ENCODE data around the gene ANK2. TPM values are rescaled to one million over a fixed set of nuclear protein-coding genes. Genes with fewer than 3 reads are reported as not detected.

The ANK2 gene
- total and polyA plus RNA-seq, 2 donors from 2014 or later: 21.1 to 125 TPM

DNA sequence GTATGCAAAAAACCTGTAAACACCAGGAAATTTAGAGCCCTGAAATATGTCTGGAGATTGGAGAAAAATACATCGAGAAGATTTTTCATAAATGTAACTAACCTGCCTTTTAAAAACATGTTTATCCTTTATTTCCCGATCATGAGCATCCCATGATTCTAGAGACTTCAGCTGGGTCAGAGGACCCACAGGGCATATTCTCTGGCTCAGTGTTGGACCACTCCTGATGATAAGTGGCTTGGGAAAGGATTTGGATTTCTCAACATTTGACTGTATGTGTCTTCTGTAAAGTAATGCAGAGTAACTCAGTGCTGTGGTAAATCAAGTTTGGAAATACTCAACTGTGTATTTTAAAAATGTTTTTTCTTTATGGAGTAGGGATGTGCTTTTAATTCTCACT, 40.0 kb upstream of the ANK2 start:
- H3K9me3 ChIP-seq (ENCODE audit: control insufficient read depth in 2 of 3, insufficient read depth in 1 of 3, low read length in 3 of 3): no peaks in the 10 kb centered on the region
- no peaks in the 10 kb centered on the region for H3K4me1 ChIP-seq (ENCODE audit: control insufficient read depth in 2 of 3, insufficient read depth in 2 of 3, low read depth in 1 of 3, low read length in 3 of 3)
- FAIRE-seq: no peak
- H3K36me3 ChIP-seq (ENCODE audit: control insufficient read depth in 2 of 3, insufficient read depth in 3 of 3, low read length in 3 of 3): no peaks in the 10 kb centered on the region
- no peaks in the 10 kb centered on the region for H3K27me3 ChIP-seq (ENCODE audit: control insufficient read depth, insufficient read depth, low read length)
- no peak for DNase-seq
- intact Hi-C loops (cut with DNase I): no loop called here
- H3K27ac ChIP-seq (ENCODE audit: low read depth in 2 of 2, low read length in 2 of 2): no peak overlapping the region
- TF ChIP-seq CTCF (IDR thresholded peaks at IDR 0.05; ENCODE audit: borderline replicate concordance, extremely low read depth, insufficient read depth): no peak
- H3K4me3 ChIP-seq (ENCODE audit: low read length in 3 of 3): no peak overlapping the region
- H3K9ac ChIP-seq (ENCODE audit: low read length in 3 of 3): no peak overlapping the region

GRCh38 chr4:113012122-113012725, 37.2 kb upstream of the ANK2 start:
- no peak for FAIRE-seq

DNA sequence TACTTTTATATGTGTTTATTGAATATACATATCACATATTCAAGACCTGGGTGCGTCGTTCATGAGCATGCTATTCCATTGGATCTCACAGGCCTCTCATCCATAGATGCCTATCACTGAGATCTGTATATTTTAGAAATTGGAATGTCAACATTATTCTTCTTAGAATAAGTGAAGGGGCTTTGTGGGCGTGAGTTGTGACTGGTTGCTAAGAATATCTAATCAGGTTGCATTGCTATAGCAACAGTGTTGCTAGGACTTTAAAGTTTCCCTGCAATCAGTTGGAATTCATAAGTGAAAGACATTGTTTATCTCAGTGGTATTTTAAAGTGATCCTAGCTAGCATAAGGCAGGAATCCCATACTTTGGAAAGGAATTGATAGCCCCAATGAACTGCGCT, 36.7 kb upstream of the ANK2 start:
- no peak for TF ChIP-seq CTCF (IDR thresholded peaks at IDR 0.05; ENCODE audit: borderline replicate concordance, extremely low read depth, insufficient read depth)
- no peak overlapping the region for H3K9ac ChIP-seq (ENCODE audit: low read length in 3 of 3)
- no peaks in the 10 kb centered on the region for H3K4me1 ChIP-seq (ENCODE audit: control insufficient read depth in 2 of 3, insufficient read depth in 2 of 3, low read depth in 1 of 3, low read length in 3 of 3)
- no peak overlapping the region for H3K27ac ChIP-seq (ENCODE audit: low read depth in 2 of 2, low read length in 2 of 2)
- H3K9me3 ChIP-seq (ENCODE audit: control insufficient read depth in 2 of 3, insufficient read depth in 1 of 3, low read length in 3 of 3): no peaks in the 10 kb centered on the region
- intact Hi-C loops (cut with DNase I): no loop called here
- FAIRE-seq (no peak), DNase-seq (peak in 2 of 5 donors; percentile 6 to 38)
- no peaks in the 10 kb centered on the region for H3K27me3 ChIP-seq (ENCODE audit: control insufficient read depth, insufficient read depth, low read length)
- no peaks in the 10 kb centered on the region for H3K36me3 ChIP-seq (ENCODE audit: control insufficient read depth in 2 of 3, insufficient read depth in 3 of 3, low read length in 3 of 3)
- no peak overlapping the region for H3K4me3 ChIP-seq (ENCODE audit: low read length in 3 of 3)

More at GRCh38 chr4:113012122-113012725, 37.2 kb upstream of the ANK2 start:
- Histone ChIP-seq H3K27me3 (ENCODE audit: control insufficient read depth, insufficient read depth, low read length) (no peaks in the 10 kb centered on the region), H3K36me3 (ENCODE audit: control insufficient read depth in 2 of 3, insufficient read depth in 3 of 3, low read length in 3 of 3) (no peaks in the 10 kb centered on the region), H3K4me3 (ENCODE audit: low read length in 3 of 3) (no peak overlapping the region), H3K9me3 (ENCODE audit: control insufficient read depth in 2 of 3, insufficient read depth in 1 of 3, low read length in 3 of 3) (no peaks in the 10 kb centered on the region), H3K27ac (ENCODE audit: low read depth in 2 of 2, low read length in 2 of 2) (no peak overlapping the region), H3K4me1 (ENCODE audit: control insufficient read depth in 2 of 3, insufficient read depth in 2 of 3, low read depth in 1 of 3, low read length in 3 of 3) (no peaks in the 10 kb centered on the region), H3K9ac (ENCODE audit: low read length in 3 of 3) (no peak overlapping the region)
- no peak for DNase-seq
- intact Hi-C loops (cut with DNase I): no loop called here
- no peak for TF ChIP-seq CTCF (IDR thresholded peaks at IDR 0.05; ENCODE audit: borderline replicate concordance, extremely low read depth, insufficient read depth)

DNA sequence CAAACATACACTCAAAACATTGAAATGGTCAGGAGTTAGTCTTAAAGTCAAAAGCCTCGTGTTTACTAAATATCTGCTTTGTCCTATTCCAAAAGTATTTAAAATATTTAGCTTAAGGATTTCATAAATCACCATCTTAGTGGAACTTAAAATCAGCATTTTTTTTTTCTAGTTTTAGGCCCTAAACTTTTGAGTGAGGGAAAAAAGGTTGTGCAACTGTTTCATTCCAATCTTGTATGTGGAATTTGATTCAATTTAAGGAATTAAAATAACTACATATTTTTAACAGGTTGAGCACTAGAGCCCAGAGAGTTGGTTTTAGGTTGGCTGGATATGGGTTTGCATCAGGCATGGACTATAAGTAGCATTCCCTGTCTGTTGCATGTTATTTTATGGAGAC, 35.7 kb upstream of the ANK2 start:
- no peak for FAIRE-seq
- Histone ChIP-seq H3K4me1 (ENCODE audit: control insufficient read depth in 2 of 3, insufficient read depth in 2 of 3, low read depth in 1 of 3, low read length in 3 of 3) (no peaks in the 10 kb centered on the region), H3K27ac (ENCODE audit: low read depth in 2 of 2, low read length in 2 of 2) (no peak overlapping the region), H3K9ac (ENCODE audit: low read length in 3 of 3) (no peak overlapping the region), H3K4me3 (ENCODE audit: low read length in 3 of 3) (no peak overlapping the region), H3K36me3 (ENCODE audit: control insufficient read depth in 2 of 3, insufficient read depth in 3 of 3, low read length in 3 of 3) (no peaks in the 10 kb centered on the region), H3K9me3 (ENCODE audit: control insufficient read depth in 2 of 3, insufficient read depth in 1 of 3, low read length in 3 of 3) (no peaks in the 10 kb centered on the region), H3K27me3 (ENCODE audit: control insufficient read depth, insufficient read depth, low read length) (no peaks in the 10 kb centered on the region)
- intact Hi-C loops (cut with DNase I): no loop called here
- no peak for DNase-seq
- no peak for TF ChIP-seq CTCF (IDR thresholded peaks at IDR 0.05; ENCODE audit: borderline replicate concordance, extremely low read depth, insufficient read depth)
